ENCODE measurements around the gene CHST15. TPM values are rescaled to one million over a fixed set of nuclear protein-coding genes. Genes with fewer than 3 reads are reported as not detected.

The CHST15 gene
- total RNA-seq, 1 donor from 2014 or later = 12.5 TPM

GRCh38 chr10:124011464-124011863, 81.9 kb downstream of the CHST15 start:
- no peak for DNase-seq (ENCODE audit: low spot score)

GRCh38 chr10:124010563-124011131, 82.8 kb downstream of the CHST15 start:
- no peak for DNase-seq (ENCODE audit: low spot score)

- no peak for DNase-seq (ENCODE audit: low spot score)
Measured at GRCh38 chr10:124010024-124010423, 83.4 kb downstream of the CHST15 start.

GRCh38 chr10:124009231-124010015, 84.0 kb downstream of the CHST15 start:
- peak; percentile 19 for DNase-seq (ENCODE audit: low spot score)

GRCh38 chr10:124008681-124009080, 84.7 kb downstream of the CHST15 start:
- no peak for DNase-seq (ENCODE audit: low spot score)

GRCh38 chr10:124008187-124008586, 85.2 kb downstream of the CHST15 start:
- no peak for DNase-seq (ENCODE audit: low spot score)

GRCh38 chr10:124007773-124008145, 85.6 kb downstream of the CHST15 start:
- no peak for DNase-seq (ENCODE audit: low spot score)

- DNase-seq (ENCODE audit: low spot score) = no peak
Measured at GRCh38 chr10:124007102-124007772, 86.2 kb downstream of the CHST15 start.

GRCh38 chr10:124006526-124006925, 86.9 kb downstream of the CHST15 start:
- DNase-seq (ENCODE audit: low spot score) = no peak

- no peak for DNase-seq (ENCODE audit: low spot score)
Measured at GRCh38 chr10:124005991-124006392, 87.4 kb downstream of the CHST15 start.

- no peak for DNase-seq (ENCODE audit: low spot score)
Measured at GRCh38 chr10:124005091-124005490, 88.3 kb downstream of the CHST15 start.

- DNase-seq (ENCODE audit: low spot score) = no peak
Measured at GRCh38 chr10:124004663-124005004, 88.8 kb downstream of the CHST15 start.

- no peak for DNase-seq (ENCODE audit: low spot score)
Measured at GRCh38 chr10:124003871-124004662, 89.3 kb downstream of the CHST15 start.

GRCh38 chr10:124003481-124003870, 89.9 kb downstream of the CHST15 start:
- DNase-seq (ENCODE audit: low spot score) = no peak

- DNase-seq (ENCODE audit: low spot score) = no peak
Measured at GRCh38 chr10:124003070-124003419, 90.4 kb downstream of the CHST15 start.

GRCh38 chr10:124002391-124003069, 90.9 kb downstream of the CHST15 start:
- DNase-seq (ENCODE audit: low spot score) = no peak

- DNase-seq (ENCODE audit: low spot score) = no peak
Measured at GRCh38 chr10:124001391-124002148, 91.8 kb downstream of the CHST15 start.

- DNase-seq (ENCODE audit: low spot score) = no peak
Measured at GRCh38 chr10:124000792-124001201, 92.6 kb downstream of the CHST15 start.

GRCh38 chr10:123999956-124000615, 93.3 kb downstream of the CHST15 start:
- no peak for DNase-seq (ENCODE audit: low spot score)

GRCh38 chr10:123999261-123999660, 94.1 kb downstream of the CHST15 start:
- DNase-seq (ENCODE audit: low spot score) = no peak

All from umbilical cord (tissue), 2 donors.